CD14-positive monocyte (primary cell): ENCODE measurements around the gene KCNJ6. TPM values are rescaled to one million over a fixed set of nuclear protein-coding genes. Genes with fewer than 3 reads are reported as not detected.

ENCODE experiments used
- DNase-seq, 3 donors: peaks; one replicate each; pipeline ENCODE4 v3.0.0-alpha.2; 2011 to 2022
- H2AFZ ChIP-seq: 2 replicates; pipeline ENCODE4 v1.6.0; 2012; ENCODE audit warnings: mild to moderate bottlenecking, low read depth, low read length, inconsistent platforms; ENCODE audit not compliant: insufficient read depth, poor library complexity, severe bottlenecking
- H3K27ac ChIP-seq, 2 donors: 1 replicate in 1 of 2; 2 replicates in 1 of 2; pipeline ENCODE4 v1.5.1; 2012 to 2013; ENCODE audit warnings: low read length in 2 of 2, control low read depth in 1 of 2, inconsistent platforms in 1 of 2, low read depth in 1 of 2, mild to moderate bottlenecking in 1 of 2
- H3K27me3 ChIP-seq, 2 donors: one replicate each; pipeline versions ENCODE4 v1.6.0 to v1.6.1; 2011 to 2013; ENCODE audit warnings: low read length in 2 of 2; ENCODE audit not compliant: control insufficient read depth in 2 of 2, insufficient read depth in 2 of 2
- H3K36me3 ChIP-seq, 2 donors: replicated peaks in 1 of 2; 1 replicate in 1 of 2; 2 replicates in 1 of 2; pipeline versions ENCODE4 v1.5.1 to v1.6.1; 2012 to 2013; ENCODE audit warnings: low read length in 2 of 2, control low read depth in 1 of 2, inconsistent platforms in 1 of 2, mild to moderate bottlenecking in 1 of 2; ENCODE audit not compliant: insufficient read depth in 2 of 2, control insufficient read depth in 1 of 2
- H3K4me1 ChIP-seq, 2 donors: 1 replicate in 1 of 2; 2 replicates in 1 of 2; pipeline versions ENCODE4 v1.5.1 to v1.6.1; 2012 to 2013; ENCODE audit warnings: low read length in 2 of 2, control low read depth in 1 of 2, inconsistent platforms in 1 of 2, mild to moderate bottlenecking in 1 of 2, moderate library complexity in 1 of 2; ENCODE audit not compliant: insufficient read depth in 2 of 2, control insufficient read depth in 1 of 2
- H3K4me2 ChIP-seq: replicated peaks from 2 replicates; pipeline ENCODE3; 2012; ENCODE audit warnings: low read length, moderate library complexity, mild to moderate bottlenecking; ENCODE audit not compliant: poor library complexity, severe bottlenecking; ENCODE audit errors: extremely low read depth
- H3K4me3 ChIP-seq, 3 experiments: fragments of 200-600 bp in 1 of 3; sonication (generic) in 1 of 3; replicated peaks in 1 of 3; 1 replicate in 2 of 3; 2 replicates in 1 of 3; pipeline ENCODE4 v1.5.1; 2011 to 2013; ENCODE audit warnings: low read length in 3 of 3, mild to moderate bottlenecking in 3 of 3, control low read depth in 2 of 3, low read depth in 2 of 3, inconsistent platforms in 1 of 3, moderate library complexity in 1 of 3
- H3K79me2 ChIP-seq: 2 replicates; pipeline ENCODE4 v1.6.0; 2012; ENCODE audit warnings: mild to moderate bottlenecking, control low read depth, inconsistent platforms, low read length, moderate library complexity; ENCODE audit not compliant: insufficient read depth
- H3K9ac ChIP-seq: 2 replicates; pipeline ENCODE4 v1.6.0; 2017; ENCODE audit warnings: low read length, mild to moderate bottlenecking; ENCODE audit not compliant: insufficient read depth, poor library complexity, severe bottlenecking
- H3K9me3 ChIP-seq, 2 donors: replicated peaks in 1 of 2; 1 replicate in 1 of 2; 2 replicates in 1 of 2; pipeline versions ENCODE4 v1.5.1 to v1.6.1; 2012 to 2013; ENCODE audit warnings: low read length in 2 of 2, control low read depth in 1 of 2; ENCODE audit not compliant: control insufficient read depth in 1 of 2, insufficient read depth in 1 of 2
- H4K20me1 ChIP-seq: 2 replicates; pipeline ENCODE4 v1.6.0; 2012; ENCODE audit warnings: mild to moderate bottlenecking, low read length, control low read depth, moderate library complexity; ENCODE audit not compliant: insufficient read depth
- H3K27ac Mint-ChIP-seq, 7 donors: one replicate each; pipeline ENCODE4 v1.8.0; 2020; ENCODE audit warnings: mild to moderate bottlenecking in 7 of 7, mixed read lengths in 7 of 7, moderate library complexity in 6 of 7, inconsistent platforms in 2 of 7
- H3K27me3 Mint-ChIP-seq, 3 donors: one replicate each; pipeline ENCODE4 v1.8.0; 2021 to 2022; ENCODE audit warnings: low read depth in 3 of 3, mild to moderate bottlenecking in 3 of 3, mixed read lengths in 3 of 3, moderate library complexity in 3 of 3, inconsistent platforms in 1 of 3
- H3K36me3 Mint-ChIP-seq, 2 donors: one replicate each; pipeline ENCODE4 v1.8.0; 2020; ENCODE audit warnings: mixed read lengths in 2 of 2, inconsistent platforms in 1 of 2, mild to moderate bottlenecking in 1 of 2
- H3K4me1 Mint-ChIP-seq: one replicate; pipeline ENCODE4 v1.8.0; 2020; ENCODE audit warnings: mild to moderate bottlenecking, mixed read lengths
- H3K4me3 Mint-ChIP-seq, 2 donors: one replicate each; pipeline ENCODE4 v1.8.0; 2020; ENCODE audit warnings: mild to moderate bottlenecking in 2 of 2, mixed read lengths in 2 of 2, moderate library complexity in 1 of 2
- H3K9me3 Mint-ChIP-seq, 7 donors: one replicate each; pipeline ENCODE4 v1.8.0; 2020 to 2022; ENCODE audit warnings: mixed read lengths in 7 of 7, mild to moderate bottlenecking in 6 of 7, moderate library complexity in 6 of 7, inconsistent platforms in 2 of 7
- CTCF ChIP-seq: fragments of 200-600 bp; IDR thresholded peaks from one replicate; pipeline ENCODE4 v1.8.0; 2022; ENCODE audit warnings: antibody characterized with exemption, mild to moderate bottlenecking
- WGBS: methylation state at CpG from one replicate; pipeline ENCODE4 v1.1.5; 2013; ENCODE audit warnings: missing lambda C conversion rate; ENCODE audit not compliant: insufficient coverage; 5-methylcytosine and 5-hydroxymethylcytosine counted together
- intact Hi-C, 2 donors: fragments of 100-400 bp; cut with micrococcal nuclease; formaldehyde crosslinking; loops; one replicate each; pipeline versions ENCODE4 v1.15.0 to v1.15.1; 2023
- polyA plus RNA-seq, 3 donors: library from polyadenylated mRNA; depleted of rRNA in 1 of 3; unstranded in 2 of 3; stranded (reverse) in 1 of 3; fragments of 300-500 nt in 2 of 3; fragments of >200 nt in 1 of 3; fragmentation: Illumina TruSeq in 2 of 3; gene quantifications; 1 replicate in 2 of 3; 2 replicates in 1 of 3; pipeline ENCODE4 v1.2.3, GENCODE V29; 2012 to 2021

The KCNJ6 gene
- polyA plus RNA-seq, 3 donors: not detected

- Histone ChIP-seq H3K4me2 (no peak overlapping the region), H3K9me3 (no peaks in the 10 kb centered on the region), H3K27me3 (no peaks in the 10 kb centered on the region), H3K9ac (no peak overlapping the region), H3K36me3 (no peaks in the 10 kb centered on the region), H4K20me1 (no peaks in the 10 kb centered on the region), H3K4me1 (no peaks in the 10 kb centered on the region), H2AFZ (no peak overlapping the region), H3K79me2 (no peaks in the 10 kb centered on the region), H3K4me3 (no peak overlapping the region), H3K27ac (no peak overlapping the region)
- no peak for TF ChIP-seq CTCF
- H3K27me3 Mint-ChIP-seq: peaks cover 0 to 6% (median 3%) of the 10 kb centered on the region in 3 donors
- DNase-seq: no peak
- H3K9me3 Mint-ChIP-seq: peaks cover 0 to 2% (median 0%) of the 10 kb centered on the region in 7 donors
- H3K4me1 Mint-ChIP-seq: no peaks in the 10 kb centered on the region
- H3K4me3 Mint-ChIP-seq: no peak overlapping the region
- intact Hi-C loops: no loop called here
- H3K36me3 Mint-ChIP-seq: no peaks in the 10 kb centered on the region
- WGBS: 93% methylated on average over 4 of the region's 10 CpGs
- no peak overlapping the region for H3K27ac Mint-ChIP-seq
Observed at GRCh38 chr21:37874904-37875780, 41.1 kb downstream of the KCNJ6 start.

DNA sequence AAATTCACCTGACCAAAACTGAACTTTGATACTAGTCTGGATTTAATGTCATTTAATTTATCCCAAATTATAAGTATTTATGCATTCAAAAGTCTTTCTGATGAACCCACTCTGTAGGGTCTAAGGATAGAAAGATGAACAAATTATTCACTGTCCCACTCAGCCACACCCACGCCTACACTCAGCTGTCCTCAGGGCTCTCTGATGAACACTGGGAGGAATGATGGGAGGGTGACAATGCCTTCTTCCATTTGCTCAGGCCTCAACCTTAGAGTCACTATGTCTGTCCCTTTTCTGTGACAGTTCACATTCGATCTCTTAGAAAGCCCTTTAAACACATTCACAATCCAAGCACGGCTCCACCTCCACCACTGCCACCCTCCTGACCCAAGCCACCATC is 41.8 kb downstream of the KCNJ6 start:
- no peaks in the 10 kb centered on the region for H3K27me3 ChIP-seq
- DNase-seq: no peak
- no peak overlapping the region for H3K4me2 ChIP-seq
- WGBS: 78% methylated on average over 2 of the region's 3 CpGs
- H3K36me3 Mint-ChIP-seq: no peaks in the 10 kb centered on the region
- no peaks in the 10 kb centered on the region for H3K4me1 Mint-ChIP-seq
- no peak overlapping the region for H3K27ac Mint-ChIP-seq
- no peak overlapping the region for H3K27ac ChIP-seq
- peaks cover 0 to under 1% (median 0%) of the 10 kb centered on the region in 7 donors for H3K9me3 Mint-ChIP-seq
- H3K79me2 ChIP-seq: no peaks in the 10 kb centered on the region
- H3K4me3 Mint-ChIP-seq: no peak overlapping the region
- no peaks in the 10 kb centered on the region for H3K36me3 ChIP-seq
- intact Hi-C loops: no loop called here
- peaks cover 0 to 3% of the 10 kb centered on the region in 2 donors for H3K4me1 ChIP-seq
- H3K27me3 Mint-ChIP-seq: peaks cover 0 to 4% (median 3%) of the 10 kb centered on the region in 3 donors
- no peaks in the 10 kb centered on the region for H3K9me3 ChIP-seq
- H3K4me3 ChIP-seq: no peak overlapping the region
- no peak for TF ChIP-seq CTCF
- H3K9ac ChIP-seq: no peak overlapping the region
- no peak overlapping the region for H2AFZ ChIP-seq
- no peaks in the 10 kb centered on the region for H4K20me1 ChIP-seq
